ENCODE measurements around the gene TRAPPC1.

- TF ChIP-seq CTCF (IDR thresholded peaks at IDR 0.05), result no peak
- TF ChIP-seq POLR2AphosphoS5 (IDR thresholded peaks at IDR 0.05), result no peak
Measured at GRCh38 chr17:7883781-7884386, 47.9 kb downstream of the TRAPPC1 start.

Data from prostate gland (tissue), 2 donors.